HG03442 (cell line): ENCODE results near the gene ZC3H6.
"Not testable (repeated sequence)": the region's sequence is repeated elsewhere in the genome, so short reads cannot be mapped to it uniquely, and the experiment has no call there.

Experiments
- ATAC-seq: cut with Tn5 transposase; IDR thresholded peaks from one replicate; pipeline ENCODE4 v1.9.1; 2021; ENCODE audit warnings: mild to moderate bottlenecking, moderate library complexity; ENCODE audit not compliant: unreplicated experiment

The ZC3H6 gene

GRCh38 chr2:112318515-112318914, 43.1 kb downstream of the ZC3H6 start:
- no peak for ATAC-seq

- ATAC-seq, result no peak
Observed at GRCh38 chr2:112321375-112322320, 46.3 kb downstream of the ZC3H6 start.

- no peak for ATAC-seq
Observed at GRCh38 chr2:112322919-112323318, 47.5 kb downstream of the ZC3H6 start.

- no peak for ATAC-seq
Observed at GRCh38 chr2:112332123-112332696, 56.8 kb downstream of the ZC3H6 start.

- no peak for ATAC-seq
Observed at GRCh38 chr2:112335600-112335999, 60.2 kb downstream of the ZC3H6 start.

GRCh38 chr2:112339986-112340385, 64.6 kb downstream of the ZC3H6 start:
- ATAC-seq, result no peak

GRCh38 chr2:112340475-112341267, 65.3 kb downstream of the ZC3H6 start:
- ATAC-seq, result no peak

- ATAC-seq, result no peak
Observed at GRCh38 chr2:112342067-112342550, 66.7 kb downstream of the ZC3H6 start.

- no peak for ATAC-seq
Observed at GRCh38 chr2:112343827-112344585, 68.6 kb downstream of the ZC3H6 start.

GRCh38 chr2:112345030-112346027, 69.9 kb downstream of the ZC3H6 start:
- no peak for ATAC-seq

GRCh38 chr2:112352292-112352691, 76.9 kb downstream of the ZC3H6 start:
- not testable (repeated sequence) for ATAC-seq

GRCh38 chr2:112352809-112353603, 77.6 kb downstream of the ZC3H6 start:
- ATAC-seq, result not testable (repeated sequence)

GRCh38 chr2:112354335-112354734, 78.9 kb downstream of the ZC3H6 start:
- not testable (repeated sequence) for ATAC-seq

GRCh38 chr2:112360055-112360454, 84.7 kb downstream of the ZC3H6 start:
- ATAC-seq, result not testable (repeated sequence)
